Karpas-422 (cell line): ENCODE measurements around the gene UBN1. TPM values are rescaled to one million over a fixed set of nuclear protein-coding genes. Genes with fewer than 3 reads are reported as not detected.
A peak's percentile ranks its signal among the peaks of the same experiment; 100 is the strongest.

Experiments used
- DNase-seq: peaks from one replicate; pipeline ENCODE4 v3.0.0-alpha.2; 2015
- H2AFZ ChIP-seq: fragments of 200-600 bp; sonication (generic); 2 replicates; pipeline ENCODE4 v1.6.1; 2014; ENCODE audit warnings: antibody characterized with exemption, low read length, mixed read lengths
- H3K27ac ChIP-seq: fragments of 200-600 bp; sonication (generic); 2 replicates; pipeline ENCODE4 v1.5.1; 2014; ENCODE audit warnings: mild to moderate bottlenecking, low read length, moderate library complexity
- H3K27me3 ChIP-seq: fragments of 200-600 bp; sonication (generic); 2 replicates; pipeline ENCODE4 v1.6.1; 2014; ENCODE audit warnings: low read length, mixed read lengths
- H3K36me3 ChIP-seq: fragments of 200-600 bp; sonication (generic); 2 replicates; pipeline ENCODE4 v1.6.1; 2014; ENCODE audit warnings: low read length, mixed read lengths; ENCODE audit not compliant: insufficient read depth
- H3K4me1 ChIP-seq: fragments of 200-600 bp; sonication (generic); 2 replicates; pipeline ENCODE4 v1.6.1; 2014; ENCODE audit warnings: mild to moderate bottlenecking, low read length, mixed read lengths
- H3K4me2 ChIP-seq: fragments of 200-600 bp; sonication (generic); 2 replicates; pipeline ENCODE4 v1.6.1; 2014; ENCODE audit warnings: low read length, low read depth, mild to moderate bottlenecking; ENCODE audit not compliant: poor library complexity, severe bottlenecking
- H3K4me3 ChIP-seq: fragments of 200-600 bp; sonication (generic); 2 replicates; pipeline ENCODE4 v1.5.1; 2014; ENCODE audit warnings: mild to moderate bottlenecking, antibody characterized with exemption, low read length, mixed read lengths
- H3K79me2 ChIP-seq: fragments of 200-600 bp; sonication (generic); 2 replicates; pipeline ENCODE4 v1.6.1; 2014; ENCODE audit warnings: mild to moderate bottlenecking, low read length, mixed read lengths
- H3K9ac ChIP-seq: fragments of 200-600 bp; sonication (generic); 2 replicates; pipeline ENCODE4 v1.6.0; 2014; ENCODE audit warnings: low read length
- H3K9me2 ChIP-seq: fragments of 200-600 bp; sonication (generic), shearing (Covaris generic); replicated peaks from 2 replicates; pipeline ENCODE4 v1.6.0; 2014; ENCODE audit warnings: mild to moderate bottlenecking, low read length, moderate library complexity; ENCODE audit not compliant: insufficient read depth
- H3K9me3 ChIP-seq: fragments of 300-700, 200-600 bp; sonication (generic); 2 replicates; pipeline ENCODE4 v1.6.1; 2014; ENCODE audit warnings: low read length, mixed read lengths
- H4K20me1 ChIP-seq: fragments of 200-600 bp; sonication (generic); 2 replicates; pipeline ENCODE4 v1.6.1; 2014; ENCODE audit warnings: mild to moderate bottlenecking, antibody characterized with exemption, low read length, low read depth; ENCODE audit not compliant: insufficient read depth
- total RNA-seq: library from RNA; depleted of rRNA; stranded (reverse); fragments of >200 nt; shearing (Covaris generic); gene quantifications from 2 replicates; pipeline ENCODE4 v1.2.3, GENCODE V29; 2014; ENCODE audit warnings: low replicate concordance

UBN1 gene
- total RNA-seq, 1 experiment from 2014 or later = 21.7 TPM

GRCh38 chr16:4890026-4890425 is 42.7 kb downstream of the UBN1 start:
- no peak overlapping the region for H3K4me2 ChIP-seq
- H2AFZ ChIP-seq = no peak overlapping the region
- DNase-seq = no peak
- H3K36me3 ChIP-seq = 0 out of 2 replicates have a peak, but pooled peaks cover 3% of the 10 kb centered on the region
- H3K9me2 ChIP-seq = no peaks in the 10 kb centered on the region
- H3K79me2 ChIP-seq = no peaks in the 10 kb centered on the region
- H3K4me1 ChIP-seq = no peaks in the 10 kb centered on the region
- no peak overlapping the region for H3K27ac ChIP-seq
- H3K9ac ChIP-seq = no peak overlapping the region
- no peaks in the 10 kb centered on the region for H3K9me3 ChIP-seq
- no peaks in the 10 kb centered on the region for H4K20me1 ChIP-seq
- no peak overlapping the region for H3K4me3 ChIP-seq
- no peaks in the 10 kb centered on the region for H3K27me3 ChIP-seq

GRCh38 chr16:4890686-4891085 is 43.4 kb downstream of the UBN1 start:
- H3K9me3 ChIP-seq = no peaks in the 10 kb centered on the region
- no peaks in the 10 kb centered on the region for H3K79me2 ChIP-seq
- H3K9me2 ChIP-seq = no peaks in the 10 kb centered on the region
- no peak overlapping the region for H3K4me3 ChIP-seq
- no peak overlapping the region for H3K27ac ChIP-seq
- H3K36me3 ChIP-seq = 0 out of 2 replicates have a peak, but pooled peaks cover 3% of the 10 kb centered on the region
- no peaks in the 10 kb centered on the region for H4K20me1 ChIP-seq
- no peak overlapping the region for H3K9ac ChIP-seq
- H3K4me2 ChIP-seq = no peak overlapping the region
- no peaks in the 10 kb centered on the region for H3K27me3 ChIP-seq
- H3K4me1 ChIP-seq = no peaks in the 10 kb centered on the region
- no peak overlapping the region for H2AFZ ChIP-seq
- DNase-seq = no peak

- Histone ChIP-seq H4K20me1 (no peaks in the 10 kb centered on the region), H3K36me3 (0 out of 2 replicates have a peak, but pooled peaks cover under 1% of the 10 kb centered on the region), H3K9me2 (no peaks in the 10 kb centered on the region), H3K79me2 (no peaks in the 10 kb centered on the region), H3K9me3 (no peaks in the 10 kb centered on the region), H3K27me3 (no peaks in the 10 kb centered on the region), H3K27ac (no peak overlapping the region), H3K4me2 (no peak overlapping the region), H2AFZ (no peak overlapping the region), H3K4me1 (no peaks in the 10 kb centered on the region), H3K4me3 (no peak overlapping the region), H3K9ac (no peak overlapping the region)
- DNase-seq = no peak
Measured at GRCh38 chr16:4891097-4891885, 44.0 kb downstream of the UBN1 start.

GRCh38 chr16:4891886-4892216 is 44.6 kb downstream of the UBN1 start:
- H2AFZ ChIP-seq = no peak overlapping the region
- H3K36me3 ChIP-seq = no peaks in the 10 kb centered on the region
- no peaks in the 10 kb centered on the region for H3K4me1 ChIP-seq
- H3K4me2 ChIP-seq = no peak overlapping the region
- H3K27me3 ChIP-seq = no peaks in the 10 kb centered on the region
- DNase-seq = no peak
- no peaks in the 10 kb centered on the region for H4K20me1 ChIP-seq
- H3K27ac ChIP-seq = no peak overlapping the region
- no peak overlapping the region for H3K4me3 ChIP-seq
- no peak overlapping the region for H3K9ac ChIP-seq
- no peaks in the 10 kb centered on the region for H3K79me2 ChIP-seq
- no peaks in the 10 kb centered on the region for H3K9me2 ChIP-seq
- no peaks in the 10 kb centered on the region for H3K9me3 ChIP-seq

GRCh38 chr16:4892361-4893102 is 45.3 kb downstream of the UBN1 start:
- Histone ChIP-seq H4K20me1 (no peaks in the 10 kb centered on the region), H3K27me3 (no peaks in the 10 kb centered on the region), H3K27ac (no peak overlapping the region), H3K9me2 (no peaks in the 10 kb centered on the region), H2AFZ (no peak overlapping the region), H3K9me3 (no peaks in the 10 kb centered on the region), H3K4me1 (no peaks in the 10 kb centered on the region), H3K4me3 (no peak overlapping the region), H3K4me2 (no peak overlapping the region), H3K79me2 (no peaks in the 10 kb centered on the region), H3K9ac (no peak overlapping the region), H3K36me3 (no peaks in the 10 kb centered on the region)
- no peak for DNase-seq

- Histone ChIP-seq H3K9me3 (no peaks in the 10 kb centered on the region), H3K9ac (no peak overlapping the region), H3K4me1 (no peaks in the 10 kb centered on the region), H3K36me3 (no peaks in the 10 kb centered on the region), H3K27ac (no peak overlapping the region), H3K9me2 (no peaks in the 10 kb centered on the region), H3K27me3 (no peaks in the 10 kb centered on the region), H3K79me2 (no peaks in the 10 kb centered on the region), H4K20me1 (no peaks in the 10 kb centered on the region), H2AFZ (no peak overlapping the region), H3K4me2 (no peak overlapping the region), H3K4me3 (no peak overlapping the region)
- DNase-seq = no peak
Measured at GRCh38 chr16:4893103-4893862, 46.0 kb downstream of the UBN1 start.

- H3K27ac ChIP-seq = no peak overlapping the region
- H4K20me1 ChIP-seq = no peaks in the 10 kb centered on the region
- no peak overlapping the region for H3K4me3 ChIP-seq
- no peaks in the 10 kb centered on the region for H3K36me3 ChIP-seq
- H3K27me3 ChIP-seq = no peaks in the 10 kb centered on the region
- no peaks in the 10 kb centered on the region for H3K9me2 ChIP-seq
- H3K4me1 ChIP-seq = no peaks in the 10 kb centered on the region
- H3K4me2 ChIP-seq = no peak overlapping the region
- no peaks in the 10 kb centered on the region for H3K79me2 ChIP-seq
- H2AFZ ChIP-seq = no peak overlapping the region
- H3K9me3 ChIP-seq = no peaks in the 10 kb centered on the region
- DNase-seq = peak; percentile 79
- no peak overlapping the region for H3K9ac ChIP-seq
Measured at GRCh38 chr16:4894276-4895150, 47.2 kb downstream of the UBN1 start.
